HG03175 (cell line): ENCODE results near the gene ZNF217.
"Not testable (repeated sequence)": the region's sequence is repeated elsewhere in the genome, so short reads cannot be mapped to it uniquely, and the experiment has no call there.

Experiments used
- ATAC-seq: cut with Tn5 transposase; IDR thresholded peaks from one replicate; pipeline ENCODE4 v1.9.1; 2021; ENCODE audit warnings: mild to moderate bottlenecking, moderate library complexity; ENCODE audit not compliant: unreplicated experiment

The ZNF217 gene

GRCh38 chr20:53593466-53594007 is at the start of gene ZNF217:
ZNF217 (minus strand) TSS chr20:53593839; CDS start chr20:53582826, 11,013 bp downstream.
- peak; percentile 34 for ATAC-seq

DNA sequence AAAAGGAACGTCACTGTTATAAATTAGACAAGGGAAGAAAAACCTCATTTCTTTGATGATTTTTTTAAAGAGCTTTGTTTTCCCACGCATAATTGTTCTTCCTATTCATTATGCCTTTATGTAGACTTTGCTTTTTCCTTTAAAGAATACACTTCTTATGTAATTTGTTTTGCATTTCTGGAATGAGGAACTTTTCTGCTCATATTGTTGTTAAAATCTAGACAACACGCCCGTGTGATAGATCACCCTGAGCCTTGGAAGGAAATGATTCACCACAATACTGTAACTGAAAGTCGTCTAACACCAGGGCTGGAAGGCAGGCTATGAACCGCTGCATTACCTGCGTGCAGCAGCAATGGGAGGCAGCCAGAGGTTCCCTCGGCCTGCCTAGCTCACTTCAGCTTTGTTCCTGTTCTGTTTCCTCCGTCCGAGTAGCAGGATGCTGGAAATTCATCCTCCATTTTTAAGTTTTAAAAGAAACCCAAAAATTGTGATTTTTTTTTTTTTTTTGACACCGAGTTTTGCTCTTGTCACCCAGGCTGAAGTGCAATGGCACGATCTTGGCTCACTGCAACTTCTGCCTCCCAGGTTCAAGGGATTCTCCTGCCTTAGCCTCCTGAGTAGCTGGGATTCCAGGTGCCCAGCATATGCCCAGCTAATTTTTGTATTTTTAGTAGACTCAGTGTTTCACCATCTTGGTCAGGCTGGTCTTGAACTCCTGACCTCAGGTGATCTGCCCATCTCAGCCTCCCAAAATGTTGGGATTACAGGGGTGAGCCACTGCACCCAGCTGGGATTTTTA is 49.6 kb upstream of the ZNF217 start:
- peak; percentile 97 for ATAC-seq

- peak; percentile 66 for ATAC-seq
Measured at GRCh38 chr20:53642196-53643030, 48.8 kb upstream of the ZNF217 start.

- no peak for ATAC-seq
Measured at GRCh38 chr20:53639647-53640440, 46.2 kb upstream of the ZNF217 start.

DNA sequence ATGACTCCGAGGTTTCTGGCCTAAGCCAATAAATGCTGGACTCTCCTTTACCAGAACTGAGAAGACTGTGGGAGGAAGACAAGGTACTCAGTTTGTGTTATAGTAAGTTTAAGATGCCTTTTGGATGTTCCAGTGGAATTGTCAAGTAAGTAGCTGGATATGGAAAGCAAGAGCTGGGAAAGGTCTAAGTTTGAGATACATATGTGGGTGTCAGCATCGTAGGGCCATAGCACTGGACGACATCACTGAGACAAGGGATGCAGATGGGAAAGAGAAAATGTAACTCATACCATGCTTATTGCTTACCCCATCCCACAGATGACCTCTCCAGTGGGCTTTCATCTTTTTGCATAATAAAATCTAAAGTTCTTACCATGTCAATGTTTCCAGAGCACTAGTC is 45.5 kb upstream of the ZNF217 start:
- no peak for ATAC-seq

GRCh38 chr20:53637310-53637709 is 43.7 kb upstream of the ZNF217 start:
- not testable (repeated sequence) for ATAC-seq

GRCh38 chr20:53636540-53637097 is 43.0 kb upstream of the ZNF217 start:
- no peak for ATAC-seq

- no peak for ATAC-seq
Measured at GRCh38 chr20:53635221-53635620, 41.6 kb upstream of the ZNF217 start.

DNA sequence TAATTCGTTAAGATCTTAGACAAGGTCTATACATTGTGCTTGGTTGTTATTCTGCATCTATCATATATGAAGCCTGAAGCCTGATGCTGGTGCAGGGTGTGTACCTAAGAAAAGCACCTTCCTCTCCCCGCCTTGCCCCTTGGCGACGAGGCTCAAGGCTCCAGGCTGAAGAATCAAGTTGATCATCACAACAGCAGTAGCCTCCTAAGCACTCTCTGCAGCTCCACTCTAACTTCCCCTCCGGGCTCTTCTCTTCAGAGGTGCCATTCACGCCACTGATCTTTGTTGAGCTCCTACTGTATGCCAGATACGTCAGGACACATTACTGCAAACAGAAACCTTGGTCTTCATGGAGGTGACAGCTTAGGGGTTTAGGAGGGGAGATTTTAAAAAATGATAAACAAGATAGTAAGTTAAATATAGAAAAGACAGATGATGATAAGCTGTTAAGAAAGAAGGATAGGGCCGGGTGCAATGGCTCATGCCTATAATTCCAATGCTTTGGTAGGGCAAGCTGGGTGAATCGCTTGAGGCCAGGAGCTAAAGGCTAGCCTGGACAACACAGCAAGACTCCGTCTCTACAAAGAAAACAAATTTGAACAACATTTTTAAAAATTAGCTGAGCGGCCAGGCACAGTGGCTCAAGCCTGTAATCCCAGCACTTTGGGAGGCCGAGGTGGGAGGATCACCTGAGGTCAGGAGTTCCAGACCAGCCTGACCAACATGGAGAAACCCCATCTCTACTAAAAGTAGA is 38.4 kb upstream of the ZNF217 start:
- no peak for ATAC-seq

- no peak for ATAC-seq
Measured at GRCh38 chr20:53629436-53629835, 35.8 kb upstream of the ZNF217 start.

GRCh38 chr20:53628758-53629157 is 35.1 kb upstream of the ZNF217 start:
- ATAC-seq, result not testable (repeated sequence)

DNA sequence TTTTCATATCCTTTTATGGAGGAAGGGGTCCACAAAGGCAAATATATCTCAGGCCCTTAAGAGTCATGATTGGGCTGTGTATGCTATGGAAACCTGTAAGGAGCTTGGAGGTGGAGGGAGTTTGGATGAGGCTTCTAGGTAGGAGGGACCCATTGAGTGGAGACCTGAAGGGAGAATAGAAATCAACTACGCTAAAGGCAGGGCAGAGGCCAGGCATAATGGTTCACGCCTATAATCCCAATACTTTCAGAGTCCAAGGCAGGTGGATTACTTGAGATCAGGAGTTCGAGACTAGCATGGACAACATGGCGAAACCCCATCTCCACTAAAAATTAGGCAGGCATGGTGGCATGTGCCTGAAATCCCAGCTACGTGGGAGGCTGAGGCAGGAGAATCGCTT is 34.4 kb upstream of the ZNF217 start:
- ATAC-seq, result no peak

- ATAC-seq, result not testable (repeated sequence)
Measured at GRCh38 chr20:53627001-53627400, 33.4 kb upstream of the ZNF217 start.

DNA sequence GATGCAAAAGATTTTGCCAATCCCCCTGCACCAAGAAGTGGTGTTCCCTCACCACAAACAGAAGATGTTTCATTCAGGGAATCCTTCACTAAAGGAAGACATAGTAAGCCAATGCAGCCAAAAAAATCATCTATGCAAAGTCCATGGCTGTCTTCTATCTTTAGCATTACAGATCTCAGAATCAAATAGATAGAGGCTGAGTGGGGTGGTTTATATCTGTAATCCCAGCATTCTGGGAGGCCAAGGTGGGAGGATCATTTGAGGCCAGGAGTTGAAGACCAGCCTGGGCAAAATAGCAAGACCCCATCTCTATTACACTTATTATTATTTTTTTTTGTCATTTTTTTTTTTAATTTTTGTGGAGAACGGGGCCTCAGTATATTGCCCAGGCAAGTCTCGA is 32.9 kb upstream of the ZNF217 start:
- ATAC-seq, result no peak

DNA sequence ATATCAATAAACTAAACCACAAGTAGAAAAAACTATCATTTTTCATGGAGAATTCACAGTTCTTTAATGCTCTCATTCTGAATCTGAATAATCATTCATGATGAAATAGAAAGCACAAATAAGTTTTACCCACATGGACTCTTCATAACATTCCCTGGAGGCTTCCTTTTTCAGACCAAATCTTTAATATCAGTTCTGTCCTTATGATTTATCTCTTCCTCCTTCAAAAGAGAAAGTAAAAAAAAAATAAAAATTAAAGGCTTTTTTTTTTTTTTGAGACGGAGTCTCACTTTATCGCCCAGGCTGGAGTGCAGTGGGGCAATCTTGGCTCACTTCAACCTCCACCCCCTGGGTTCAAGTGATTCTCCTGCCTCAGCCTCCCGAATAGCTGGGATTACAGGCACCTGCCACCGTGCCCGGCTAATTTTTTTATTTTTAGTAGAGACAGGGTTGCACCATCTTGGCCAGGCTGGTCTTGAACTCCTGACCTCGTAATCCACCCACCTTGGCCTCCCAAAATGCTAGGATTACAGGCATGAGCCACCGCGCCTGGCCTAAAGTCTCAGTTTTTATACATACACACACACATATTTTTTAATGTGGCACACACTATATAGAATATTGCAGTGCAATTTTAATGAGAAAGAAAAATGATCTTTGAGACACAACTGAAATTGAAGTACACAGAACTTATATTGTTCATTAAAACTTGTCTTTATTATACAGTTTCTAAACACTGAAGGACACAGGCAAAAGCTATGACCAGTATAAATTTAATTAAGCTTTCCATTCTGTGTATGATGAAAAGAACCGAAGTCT is 31.9 kb upstream of the ZNF217 start:
- ATAC-seq, result no peak

GRCh38 chr20:53624927-53625250 is 31.2 kb upstream of the ZNF217 start:
- ATAC-seq, result not testable (repeated sequence)

- ATAC-seq, result peak; percentile 59
Measured at GRCh38 chr20:53623454-53624211, 30.0 kb upstream of the ZNF217 start.

GRCh38 chr20:53623134-53623453 is 29.5 kb upstream of the ZNF217 start:
- ATAC-seq, result peak; percentile 4
